Activated CD4-positive, alpha-beta memory T cell treated with anti-CD3 and anti-CD28 coated beads, Interleukin-2, amount 10 ng/mL, durations not matched to agents 7 days and 5 days (primary cell): Measurements from ENCODE around the gene E2F4. TPM values are rescaled to one million over a fixed set of nuclear protein-coding genes. Genes with fewer than 3 reads are reported as not detected.

ENCODE experiments used
- CTCF ChIA-PET: fragments of 350-600 bp; sonication (Branson Sonifier 250); formaldehyde crosslinking; loops from one replicate; lab custom pipeline; 2021; ENCODE audit warnings: antibody characterized with exemption, inconsistent platforms; lab: Charles Lee
- POLR2A ChIA-PET: fragments of 350-600 bp; sonication (Branson Sonifier 250); formaldehyde crosslinking; loops from one replicate; lab custom pipeline; 2021; ENCODE audit warnings: antibody characterized with exemption; lab: Charles Lee
- DNase-seq: peaks from one replicate; pipeline ENCODE4 v3.0.0-alpha.2; 2020
- H3K27ac Mint-ChIP-seq: one replicate; pipeline ENCODE4 v1.8.0; 2021; ENCODE audit warnings: mild to moderate bottlenecking, mixed read lengths
- H3K27me3 Mint-ChIP-seq: one replicate; pipeline ENCODE4 v1.8.0; 2021; ENCODE audit warnings: mixed read lengths
- H3K36me3 Mint-ChIP-seq: one replicate; pipeline ENCODE4 v1.8.0; 2021; ENCODE audit warnings: low read depth, mixed read lengths
- H3K4me1 Mint-ChIP-seq: one replicate; pipeline ENCODE4 v1.8.0; 2021; ENCODE audit warnings: mixed read lengths
- H3K4me3 Mint-ChIP-seq: one replicate; pipeline ENCODE4 v1.8.0; 2021; ENCODE audit warnings: mild to moderate bottlenecking, mixed read lengths
- H3K9me3 Mint-ChIP-seq: one replicate; pipeline ENCODE4 v1.8.0; 2021; ENCODE audit warnings: mixed read lengths
- total RNA-seq, 2 experiments: library from RNA; stranded (reverse); gene quantifications; one replicate each; pipeline ENCODE4 v1.2.3, GENCODE V29; 2021

The E2F4 gene, protein sequence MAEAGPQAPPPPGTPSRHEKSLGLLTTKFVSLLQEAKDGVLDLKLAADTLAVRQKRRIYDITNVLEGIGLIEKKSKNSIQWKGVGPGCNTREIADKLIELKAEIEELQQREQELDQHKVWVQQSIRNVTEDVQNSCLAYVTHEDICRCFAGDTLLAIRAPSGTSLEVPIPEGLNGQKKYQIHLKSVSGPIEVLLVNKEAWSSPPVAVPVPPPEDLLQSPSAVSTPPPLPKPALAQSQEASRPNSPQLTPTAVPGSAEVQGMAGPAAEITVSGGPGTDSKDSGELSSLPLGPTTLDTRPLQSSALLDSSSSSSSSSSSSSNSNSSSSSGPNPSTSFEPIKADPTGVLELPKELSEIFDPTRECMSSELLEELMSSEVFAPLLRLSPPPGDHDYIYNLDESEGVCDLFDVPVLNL
- 100 to 1,000 TPM; 127 to 131 TPM for total RNA-seq

- peak within 1 kb of the TSS; percentile 86 for H3K4me3 Mint-ChIP-seq
- ChIA-PET CTCF (interaction anchor here (0.9 to 2.2 kb wide), 14 partner anchors 17 to 245 kb away, joined by 3 to 7 read pairs (median 4); partner anchors contain the start of genes FBXL8, TMEM208 and TRADD), POLR2A (interaction anchor here (0.9 to 3.1 kb wide), 17 partner anchors 10 to 217 kb away, joined by 3 to 18 read pairs (median 5); partner anchors contain the start of genes B3GNT9, FBXL8, PHAF1 and TMEM208)
- H3K9me3 Mint-ChIP-seq = no peaks in the 10 kb centered on the region
- H3K36me3 Mint-ChIP-seq = peaks cover 44% of the 10 kb centered on the region
- peak within 1 kb of the TSS; percentile 83 for H3K27ac Mint-ChIP-seq
- DNase-seq = peak; percentile 91
- H3K4me1 Mint-ChIP-seq = peaks cover 50% of the 10 kb centered on the region
- H3K27me3 Mint-ChIP-seq = no peaks in the 10 kb centered on the region
These were observed at the start of gene E2F4 for GRCh38 chr16:67191995-67192681. Gene E2F4, plus strand, starts transcription at chr16:67192155. Its CDS starts 73 bp downstream, at chr16:67192228.

DNA sequence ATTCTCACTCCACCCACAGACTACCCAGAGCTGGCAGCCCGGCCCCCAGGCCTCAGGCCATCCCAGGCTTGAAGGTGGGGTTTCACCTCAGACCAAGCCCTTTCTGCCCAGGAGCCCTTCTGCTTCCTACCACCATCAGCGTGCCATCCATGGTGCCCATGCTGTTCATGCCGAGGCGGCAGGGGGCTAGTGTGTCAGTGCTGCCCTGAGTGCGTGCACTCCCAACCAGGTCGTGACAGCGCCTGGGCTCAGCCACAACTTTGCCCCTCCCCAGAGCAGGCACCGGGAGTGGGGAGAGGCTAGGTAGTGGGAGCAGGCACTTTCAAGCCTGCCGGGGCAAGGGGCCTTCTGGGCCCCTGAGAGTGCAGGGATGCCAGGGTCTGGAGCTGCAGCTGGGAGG is 49.6 kb upstream of the E2F4 start:
- Mint-ChIP-seq H3K36me3 (peaks cover 38% of the 10 kb centered on the region), H3K27ac (no peak overlapping the region)
- POLR2A ChIA-PET = interaction anchor here (2.1 to 2.8 kb wide), 2 partner anchors 12 to 16 kb away, joined by 10 read pairs; partner anchors contain the start of genes FBXL8 and TRADD

GRCh38 chr16:67144943-67145342 is 47.0 kb upstream of the E2F4 start:
- no peaks in the 10 kb centered on the region for H3K27me3 Mint-ChIP-seq
- H3K4me3 Mint-ChIP-seq = no peak overlapping the region
- peaks cover 51% of the 10 kb centered on the region for H3K36me3 Mint-ChIP-seq
- peaks cover 6% of the 10 kb centered on the region for H3K4me1 Mint-ChIP-seq
- no peak overlapping the region for H3K27ac Mint-ChIP-seq
- ChIA-PET POLR2A (interaction anchor here (1.0 to 1.6 kb wide), 2 partner anchors 14 to 193 kb away, joined by 3 to 4 read pairs; partner anchors contain the start of gene TRADD), CTCF (interaction anchor here (3.2 kb wide), 1 partner anchor 10 kb away, joined by 16 read pairs; no protein-coding TSS in a partner anchor)
- DNase-seq = no peak
- H3K9me3 Mint-ChIP-seq = no peaks in the 10 kb centered on the region

More for the DNA sequence above, 49.6 kb upstream of the E2F4 start:
- no peak for DNase-seq
- H3K4me1 Mint-ChIP-seq = no peaks in the 10 kb centered on the region
- CTCF ChIA-PET = interaction anchor here (2.2 kb wide), 1 partner anchor 13 kb away, joined by 10 read pairs; no protein-coding TSS in a partner anchor
- H3K9me3 Mint-ChIP-seq = no peaks in the 10 kb centered on the region
- no peaks in the 10 kb centered on the region for H3K27me3 Mint-ChIP-seq
- no peak overlapping the region for H3K4me3 Mint-ChIP-seq

DNA sequence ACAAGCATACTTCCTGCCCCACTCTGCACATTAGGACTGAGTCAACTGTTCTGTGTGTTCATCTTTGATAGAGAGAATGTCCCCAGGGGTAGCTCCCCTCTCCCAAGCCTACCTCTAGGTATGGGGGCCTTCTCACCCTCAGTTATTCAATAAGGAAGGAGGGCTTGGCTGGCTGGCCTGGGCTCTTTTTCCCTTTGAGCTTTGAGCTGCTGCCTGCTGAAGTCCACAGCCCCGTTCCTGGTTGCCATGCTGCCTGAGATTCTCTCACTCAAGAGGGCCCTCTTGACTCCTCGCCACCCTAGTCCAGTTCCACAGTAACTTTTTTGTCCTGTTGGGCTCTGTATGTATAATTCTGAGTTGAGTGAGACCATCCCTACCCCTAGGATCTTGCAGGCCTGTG is 46.2 kb upstream of the E2F4 start:
- POLR2A ChIA-PET = no interaction called here
- Mint-ChIP-seq H3K9me3 (no peaks in the 10 kb centered on the region), H3K27ac (no peak overlapping the region), H3K27me3 (no peaks in the 10 kb centered on the region), H3K4me3 (no peak overlapping the region), H3K4me1 (peaks cover 6% of the 10 kb centered on the region), H3K36me3 (peaks cover 45% of the 10 kb centered on the region)
- CTCF ChIA-PET = interaction anchor here (3.2 kb wide), 1 partner anchor 9 kb away, joined by 16 read pairs; no protein-coding TSS in a partner anchor
- DNase-seq = no peak

GRCh38 chr16:67146523-67147357 is 45.2 kb upstream of the E2F4 start:
- no peaks in the 10 kb centered on the region for H3K9me3 Mint-ChIP-seq
- H3K4me3 Mint-ChIP-seq = no peak overlapping the region
- peaks cover 15% of the 10 kb centered on the region for H3K4me1 Mint-ChIP-seq
- DNase-seq = no peak
- peak overlapping the region; percentile 35 for H3K27ac Mint-ChIP-seq
- POLR2A ChIA-PET = interaction anchor here (0.9 kb wide), 1 partner anchor 109 kb away, joined by 3 read pairs; no protein-coding TSS in a partner anchor
- CTCF ChIA-PET = interaction anchor here (1.2 kb wide), 1 partner anchor 8 kb away, joined by 3 read pairs; no protein-coding TSS in a partner anchor
- no peaks in the 10 kb centered on the region for H3K27me3 Mint-ChIP-seq
- H3K36me3 Mint-ChIP-seq = peaks cover 40% of the 10 kb centered on the region

- peaks cover 37% of the 10 kb centered on the region for H3K36me3 Mint-ChIP-seq
- DNase-seq = no peak
- H3K9me3 Mint-ChIP-seq = no peaks in the 10 kb centered on the region
- ChIA-PET CTCF (interaction anchor here (1.2 kb wide), 1 partner anchor 8 kb away, joined by 3 read pairs; no protein-coding TSS in a partner anchor), POLR2A (interaction anchor here (0.9 kb wide), 1 partner anchor 110 kb away, joined by 3 read pairs; no protein-coding TSS in a partner anchor)
- H3K4me1 Mint-ChIP-seq = peaks cover 19% of the 10 kb centered on the region
- H3K27me3 Mint-ChIP-seq = no peaks in the 10 kb centered on the region
- no peak overlapping the region for H3K4me3 Mint-ChIP-seq
- peak overlapping the region; percentile 68 for H3K27ac Mint-ChIP-seq
These were observed 44.4 kb upstream of the E2F4 start for GRCh38 chr16:67147437-67148140.

- Mint-ChIP-seq H3K9me3 (no peaks in the 10 kb centered on the region), H3K4me1 (peaks cover 25% of the 10 kb centered on the region), H3K27ac (no peak overlapping the region), H3K27me3 (no peaks in the 10 kb centered on the region), H3K4me3 (no peak overlapping the region), H3K36me3 (peaks cover 41% of the 10 kb centered on the region)
- ChIA-PET CTCF (no interaction called here), POLR2A (no interaction called here)
- no peak for DNase-seq
These were observed 43.7 kb upstream of the E2F4 start for GRCh38 chr16:67148221-67148620.

DNA sequence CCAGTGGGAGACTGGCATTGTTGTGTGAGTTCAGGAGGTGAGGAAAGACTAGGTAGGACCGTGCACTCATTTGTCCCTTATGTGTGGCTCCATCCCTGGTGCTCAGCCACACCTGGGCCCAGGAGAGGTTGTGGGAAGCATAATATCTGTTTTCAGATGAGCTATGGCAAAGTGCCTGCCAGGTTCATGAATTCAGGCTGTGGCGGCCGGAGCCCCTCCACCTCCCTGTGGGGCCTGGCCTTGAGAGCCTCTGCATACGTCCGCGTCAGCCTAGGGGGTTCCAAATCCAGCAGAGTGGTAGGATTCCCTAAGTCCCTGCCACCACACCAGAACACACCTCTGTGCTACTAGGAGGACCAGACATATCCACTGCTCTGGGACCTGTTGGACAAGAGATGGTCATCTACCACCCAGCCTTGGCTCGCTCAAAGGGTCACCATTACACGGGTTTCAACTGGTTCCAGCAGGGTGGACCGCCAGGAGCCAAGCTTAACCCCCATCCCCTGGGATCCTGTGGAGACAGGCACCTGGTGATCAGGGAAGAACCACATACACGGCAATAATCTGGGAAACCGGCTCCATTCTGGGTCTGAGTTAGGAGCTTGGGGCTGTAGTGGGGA is 43.2 kb upstream of the E2F4 start:
- DNase-seq = no peak
- no peak overlapping the region for H3K27ac Mint-ChIP-seq
- peaks cover 41% of the 10 kb centered on the region for H3K36me3 Mint-ChIP-seq
- no peaks in the 10 kb centered on the region for H3K9me3 Mint-ChIP-seq
- H3K27me3 Mint-ChIP-seq = no peaks in the 10 kb centered on the region
- peaks cover 29% of the 10 kb centered on the region for H3K4me1 Mint-ChIP-seq
- ChIA-PET CTCF (interaction anchor here (0.9 kb wide), 1 partner anchor 195 kb away, joined by 3 read pairs; no protein-coding TSS in a partner anchor), POLR2A (interaction anchor here (0.7 to 1.1 kb wide), 5 partner anchors 9 to 135 kb away, joined by 3 to 4 read pairs (median 3); partner anchors contain the start of gene NOL3)
- peak overlapping the region; percentile 38 for H3K4me3 Mint-ChIP-seq

DNA sequence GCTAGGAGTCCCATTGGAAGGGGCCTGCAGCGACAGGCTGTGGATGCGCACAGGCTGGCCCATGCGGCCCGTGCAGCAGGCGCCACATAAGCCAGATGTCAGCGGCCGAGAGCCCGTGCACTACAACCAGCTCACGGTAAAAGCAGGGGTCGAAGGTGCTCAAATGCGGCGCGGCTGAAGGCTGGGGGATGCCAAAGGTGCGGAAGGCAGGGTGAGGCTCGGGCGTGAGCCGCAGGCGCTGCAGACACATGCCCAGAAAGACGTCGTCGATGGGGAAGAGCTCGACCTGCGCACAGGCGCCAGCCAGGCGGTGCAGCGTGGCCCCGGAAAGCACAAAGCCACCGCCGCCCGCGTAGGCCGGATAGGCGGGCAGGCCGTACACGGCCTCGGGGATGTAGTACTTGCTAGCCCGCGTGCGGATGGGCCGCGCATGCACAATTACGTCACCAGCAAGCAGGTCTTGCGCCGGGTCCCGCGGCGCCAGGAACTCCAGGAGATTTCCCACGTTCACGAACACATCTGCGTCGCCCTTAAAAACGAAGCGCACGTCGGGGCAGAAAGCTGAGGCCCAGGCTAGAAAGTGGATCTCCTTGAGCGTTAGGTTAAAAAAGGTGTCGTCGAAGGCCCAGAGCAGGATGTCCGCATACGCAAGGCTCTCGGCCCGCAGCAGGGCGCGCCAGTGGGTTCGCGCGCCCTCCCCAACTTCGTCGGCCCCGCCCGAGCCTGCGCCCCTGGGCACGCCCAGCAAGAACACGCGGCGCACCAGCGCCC is 42.5 kb upstream of the E2F4 start:
- Mint-ChIP-seq H3K9me3 (no peaks in the 10 kb centered on the region), H3K4me3 (peak overlapping the region; percentile 43), H3K4me1 (peaks cover 35% of the 10 kb centered on the region), H3K27ac (no peak overlapping the region), H3K27me3 (no peaks in the 10 kb centered on the region), H3K36me3 (peaks cover 44% of the 10 kb centered on the region)
- DNase-seq = no peak
- CTCF ChIA-PET = interaction anchor here (0.9 to 2.3 kb wide), 2 partner anchors 11 to 195 kb away, joined by 3 to 11 read pairs; partner anchors contain the start of genes FBXL8 and TRADD
- POLR2A ChIA-PET = interaction anchor here (0.7 to 1.1 kb wide), 5 partner anchors 8 to 136 kb away, joined by 3 to 4 read pairs (median 3); partner anchors contain the start of gene NOL3

GRCh38 chr16:67150047-67150832 is 41.7 kb upstream of the E2F4 start:
- Mint-ChIP-seq H3K27me3 (no peaks in the 10 kb centered on the region), H3K27ac (peak overlapping the region; percentile 71), H3K4me3 (peak overlapping the region; percentile 73), H3K36me3 (peaks cover 40% of the 10 kb centered on the region), H3K9me3 (no peaks in the 10 kb centered on the region), H3K4me1 (peaks cover 37% of the 10 kb centered on the region)
- peak; percentile 60 for DNase-seq
- ChIA-PET CTCF (interaction anchor here (0.9 to 6.1 kb wide), 8 partner anchors 9 to 190 kb away, joined by 3 to 152 read pairs (median 6); partner anchors contain the start of genes CES3, FBXL8 and TRADD), POLR2A (interaction anchor here (0.6 to 2.9 kb wide), 15 partner anchors 7 to 234 kb away, joined by 3 to 25 read pairs (median 5); partner anchors contain the start of genes FBXL8 and TRADD)
